Left ventricle myocardium inferior (tissue), 1 donor: ENCODE measurements around the gene OR14J1. TPM values are rescaled to one million over a fixed set of nuclear protein-coding genes. Genes with fewer than 3 reads are reported as not detected.
"Not testable (repeated sequence)": the region's sequence is repeated elsewhere in the genome, so short reads cannot be mapped to it uniquely, and the experiment has no call there.

ENCODE experiments used
- DNase-seq: peaks from one replicate; pipeline ENCODE4 v3.0.0-alpha.2; 2020
- H3K27ac ChIP-seq: fragments of 200-600 bp; replicated peaks from 2 replicates; pipeline ENCODE4 v1.8.0; 2021
- H3K27me3 ChIP-seq: fragments of 200-600 bp; 2 replicates; pipeline ENCODE4 v1.8.0; 2021; ENCODE audit warnings: low read depth
- H3K36me3 ChIP-seq: fragments of 200-600 bp; 2 replicates; pipeline ENCODE4 v1.8.0; 2021
- H3K4me1 ChIP-seq: fragments of 200-600 bp; 2 replicates; pipeline ENCODE4 v1.8.0; 2021
- H3K4me3 ChIP-seq: fragments of 200-600 bp; 2 replicates; pipeline ENCODE4 v1.8.0; 2021; ENCODE audit warnings: mild to moderate bottlenecking, moderate library complexity
- H3K9me3 ChIP-seq: fragments of 200-600 bp; replicated peaks from 2 replicates; pipeline ENCODE4 v1.8.0; 2021
- CTCF ChIP-seq: fragments of 200-600 bp; IDR thresholded peaks from 2 replicates; pipeline ENCODE4 v1.8.0; 2021; ENCODE audit warnings: antibody characterized with exemption, mild to moderate bottlenecking, borderline replicate concordance
- intact Hi-C: fragments of 100-400 bp; cut with micrococcal nuclease; formaldehyde crosslinking; loops from one replicate; pipeline ENCODE4 v1.11.0; 2022
- total RNA-seq: library from RNA; stranded (reverse); fragmentation: NEBNext Ultra II Directional; extraction: Animal tissue kit (Norgen Biotek cat#: 25700); gene quantifications from one replicate; pipeline ENCODE4 v1.2.1, GENCODE V29; 2021
- donor health status: DM: no; HTN: yes; CAD: no; lungs with severe emphysema.

OR14J1 gene
- total RNA-seq, 1 donor from 2014 or later, result not detected

DNA sequence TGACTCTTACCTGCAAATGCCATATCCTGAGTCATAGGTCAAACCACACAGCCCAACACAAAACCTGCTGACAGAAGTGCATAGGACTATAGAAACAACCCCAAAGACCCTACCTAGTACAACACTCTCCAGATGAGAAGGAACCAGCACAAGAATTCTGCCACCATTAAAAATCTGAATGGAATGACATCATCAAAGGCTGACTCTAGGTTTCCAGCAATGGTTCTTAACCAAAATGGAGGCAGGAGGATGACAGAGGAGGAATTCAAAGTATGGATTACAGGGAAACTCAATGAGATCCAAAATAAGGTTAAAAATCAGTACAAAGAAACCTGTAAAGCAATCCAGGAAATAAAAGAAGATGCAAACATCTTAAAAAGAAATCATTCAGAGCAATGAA lies 31.2 kb downstream of the OR14J1 start:
- H3K27ac ChIP-seq, result no peak overlapping the region
- TF ChIP-seq CTCF, result no peak
- H3K9me3 ChIP-seq, result peaks cover 5% of the 10 kb centered on the region
- H3K36me3 ChIP-seq, result no peaks in the 10 kb centered on the region
- H3K4me3 ChIP-seq, result no peak overlapping the region
- peaks cover 6% of the 10 kb centered on the region for H3K27me3 ChIP-seq
- intact Hi-C loops, result no loop called here
- no peak for DNase-seq
- H3K4me1 ChIP-seq, result no peaks in the 10 kb centered on the region

DNA sequence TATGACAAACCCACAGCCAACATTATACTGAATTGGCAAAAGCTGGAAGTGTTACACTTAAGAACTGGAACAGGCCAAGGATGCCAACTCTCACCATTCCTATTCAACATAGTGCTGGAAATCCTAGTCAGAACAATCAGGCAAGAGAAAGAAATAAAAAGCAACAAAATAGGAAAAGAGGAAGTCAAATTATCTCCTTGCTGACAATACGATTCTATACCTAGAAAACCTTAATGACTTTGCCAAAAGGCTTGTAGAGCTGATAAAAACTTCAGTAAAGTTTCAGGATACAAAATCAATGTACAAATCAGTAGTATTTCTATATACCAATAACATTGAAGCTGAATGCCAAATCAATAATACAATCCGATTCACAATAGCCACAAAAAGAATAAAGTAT lies 34.8 kb downstream of the OR14J1 start:
- no peak for DNase-seq
- H3K4me1 ChIP-seq, result no peaks in the 10 kb centered on the region
- peaks cover 6% of the 10 kb centered on the region for H3K27me3 ChIP-seq
- H3K9me3 ChIP-seq, result peaks cover 5% of the 10 kb centered on the region
- TF ChIP-seq CTCF, result no peak
- no peaks in the 10 kb centered on the region for H3K36me3 ChIP-seq
- H3K27ac ChIP-seq, result no peak overlapping the region
- no peak overlapping the region for H3K4me3 ChIP-seq
- intact Hi-C loops, result no loop called here

- Histone ChIP-seq H3K4me1 (no peaks in the 10 kb centered on the region), H3K27ac (no peak overlapping the region), H3K4me3 (no peak overlapping the region), H3K27me3 (no peaks in the 10 kb centered on the region), H3K9me3 (peaks cover 13% of the 10 kb centered on the region), H3K36me3 (no peaks in the 10 kb centered on the region)
- DNase-seq, result no peak
- TF ChIP-seq CTCF, result no peak
- intact Hi-C loops, result no loop called here
These were observed 43.9 kb downstream of the OR14J1 start for GRCh38 chr6:29345380-29345779.

GRCh38 chr6:29349348-29349747 lies 47.8 kb downstream of the OR14J1 start:
- peaks cover 35% of the 10 kb centered on the region for H3K9me3 ChIP-seq
- H3K4me3 ChIP-seq, H3K4me1 ChIP-seq, H3K36me3 ChIP-seq, H3K27ac ChIP-seq, H3K27me3 ChIP-seq, DNase-seq, intact Hi-C loops: not testable (repeated sequence)

GRCh38 chr6:29354980-29355379 lies 53.5 kb downstream of the OR14J1 start:
- no peak for DNase-seq

DNA sequence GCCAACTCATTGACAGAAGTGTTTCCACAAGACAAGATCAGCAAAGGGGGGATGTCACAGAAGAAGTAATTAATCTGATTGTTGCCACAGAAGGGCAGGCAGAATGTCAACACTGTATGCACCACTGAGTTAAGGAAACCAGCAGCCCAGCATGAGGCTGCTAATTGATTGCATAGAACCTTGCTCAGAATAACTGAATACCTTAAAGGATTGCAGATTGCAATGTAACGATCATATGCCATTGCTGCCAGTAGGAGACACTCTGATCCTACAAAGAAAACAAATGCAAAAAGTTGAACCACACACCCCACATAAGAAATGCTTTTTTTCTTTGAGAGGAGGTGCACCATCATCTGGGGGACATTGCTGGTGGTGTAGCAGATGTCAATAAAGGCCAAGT lies 54.1 kb downstream of the OR14J1 start:
- no peaks in the 10 kb centered on the region for H3K4me1 ChIP-seq
- peaks cover 19% of the 10 kb centered on the region for H3K9me3 ChIP-seq
- H3K4me3 ChIP-seq, result no peak overlapping the region
- H3K27ac ChIP-seq, result no peak overlapping the region
- TF ChIP-seq CTCF, result no peak
- no peak for DNase-seq
- H3K27me3 ChIP-seq, result peaks cover 14% of the 10 kb centered on the region
- no peaks in the 10 kb centered on the region for H3K36me3 ChIP-seq
- intact Hi-C loops, result no loop called here

More at GRCh38 chr6:29354980-29355379, 53.5 kb downstream of the OR14J1 start:
- Histone ChIP-seq H3K36me3 (no peaks in the 10 kb centered on the region), H3K4me1 (no peaks in the 10 kb centered on the region), H3K27me3 (peaks cover 9% of the 10 kb centered on the region), H3K27ac (no peak overlapping the region), H3K9me3 (peaks cover 25% of the 10 kb centered on the region), H3K4me3 (no peak overlapping the region)
- intact Hi-C loops, result no loop called here
- TF ChIP-seq CTCF, result no peak

Other genes with a start within 250 kb of the OR14J1 start
- gene OR2B3, start 214.4 kb upstream of the OR14J1 start, total RNA-seq, result not detected
- not detected for gene OR2J1, start 202.2 kb upstream of the OR14J1 start, total RNA-seq
- gene OR2J3, start 193.6 kb upstream of the OR14J1 start, total RNA-seq, result not detected
- not detected for gene OR2J2, start 130.8 kb upstream of the OR14J1 start, total RNA-seq
- gene OR5V1, start 67.2 kb downstream of the OR14J1 start, total RNA-seq, result not detected
- not detected for gene OR12D3, start 73.6 kb downstream of the OR14J1 start, total RNA-seq
- not detected for gene OR12D2, start 93.9 kb downstream of the OR14J1 start, total RNA-seq
- not detected for gene OR12D1, start 113.2 kb downstream of the OR14J1 start, total RNA-seq
- not detected for gene OR10C1, start 137.6 kb downstream of the OR14J1 start, total RNA-seq
- gene OR11A1, start 155.4 kb downstream of the OR14J1 start, total RNA-seq, result not detected
- not detected for gene OR2H1, start 155.5 kb downstream of the OR14J1 start, total RNA-seq
- gene MAS1L, start 186.3 kb downstream of the OR14J1 start, total RNA-seq, result not detected